Suprapubic skin (tissue), 4 donors: ENCODE data around the gene CLNK.

ENCODE experiments used
- POLR2A ChIP-seq, 2 donors: fragments of 450-650 bp; IDR thresholded peaks; one replicate each; pipeline ENCODE4 v1.6.1; 2017; ENCODE audit warnings: antibody characterized with exemption in 2 of 2, mild to moderate bottlenecking in 2 of 2, moderate library complexity in 2 of 2
- POLR2AphosphoS5 ChIP-seq, 3 donors: sonication (generic); formaldehyde crosslinking; IDR thresholded peaks; one replicate each; pipeline ENCODE4 v1.6.1; 2017; ENCODE audit warnings: antibody characterized with exemption in 3 of 3
- TF ChIP-seq, protein P1 (sequence below), 2 donors: fragments of 200-600 bp in 1 of 2; fragments of 450-650 bp in 1 of 2; sonication (generic) in 1 of 2; IDR thresholded peaks; one replicate each; pipeline ENCODE4 v1.5.1; 2016 to 2019; ENCODE audit warnings: antibody characterized with exemption in 2 of 2, mild to moderate bottlenecking in 1 of 2, moderate library complexity in 1 of 2

DNA sequence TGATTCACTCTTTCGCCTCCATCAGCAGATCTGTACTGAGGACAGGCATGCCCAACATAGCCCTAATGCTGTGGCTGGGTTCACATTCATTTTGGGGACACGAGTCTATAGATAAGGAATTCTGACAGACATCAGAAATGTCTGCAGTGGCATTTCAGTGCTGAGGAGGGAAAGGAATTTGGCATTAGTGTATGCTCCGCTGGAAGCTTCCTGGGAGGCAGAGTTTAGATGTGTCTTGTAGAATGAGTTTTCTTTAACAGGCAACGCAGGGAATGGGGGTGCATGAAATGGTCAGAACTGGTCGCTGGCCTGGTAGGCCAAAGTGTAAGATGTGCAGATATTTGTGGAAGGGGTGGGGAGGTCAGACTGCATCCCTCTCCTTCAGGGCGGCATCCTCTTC, 183.8 kb downstream of the CLNK start:
- TF ChIP-seq, protein P1, sequence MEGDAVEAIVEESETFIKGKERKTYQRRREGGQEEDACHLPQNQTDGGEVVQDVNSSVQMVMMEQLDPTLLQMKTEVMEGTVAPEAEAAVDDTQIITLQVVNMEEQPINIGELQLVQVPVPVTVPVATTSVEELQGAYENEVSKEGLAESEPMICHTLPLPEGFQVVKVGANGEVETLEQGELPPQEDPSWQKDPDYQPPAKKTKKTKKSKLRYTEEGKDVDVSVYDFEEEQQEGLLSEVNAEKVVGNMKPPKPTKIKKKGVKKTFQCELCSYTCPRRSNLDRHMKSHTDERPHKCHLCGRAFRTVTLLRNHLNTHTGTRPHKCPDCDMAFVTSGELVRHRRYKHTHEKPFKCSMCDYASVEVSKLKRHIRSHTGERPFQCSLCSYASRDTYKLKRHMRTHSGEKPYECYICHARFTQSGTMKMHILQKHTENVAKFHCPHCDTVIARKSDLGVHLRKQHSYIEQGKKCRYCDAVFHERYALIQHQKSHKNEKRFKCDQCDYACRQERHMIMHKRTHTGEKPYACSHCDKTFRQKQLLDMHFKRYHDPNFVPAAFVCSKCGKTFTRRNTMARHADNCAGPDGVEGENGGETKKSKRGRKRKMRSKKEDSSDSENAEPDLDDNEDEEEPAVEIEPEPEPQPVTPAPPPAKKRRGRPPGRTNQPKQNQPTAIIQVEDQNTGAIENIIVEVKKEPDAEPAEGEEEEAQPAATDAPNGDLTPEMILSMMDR (IDR thresholded peaks at IDR 0.05) = no peak
- TF ChIP-seq POLR2A (IDR thresholded peaks at IDR 0.05) (no peak), POLR2AphosphoS5 (IDR thresholded peaks at IDR 0.05) (no peak)
